HG02571 (cell line): Measurements from ENCODE around the gene GZMM.
"Not testable (repeated sequence)": the region's sequence is repeated elsewhere in the genome, so short reads cannot be mapped to it uniquely, and the experiment has no call there.

Experiments used
- ATAC-seq: cut with Tn5 transposase; IDR thresholded peaks from one replicate; pipeline ENCODE4 v1.9.1; 2021; ENCODE audit warnings: mild to moderate bottlenecking, moderate library complexity; ENCODE audit not compliant: unreplicated experiment

Gene GZMM

GRCh38 chr19:580274-580835 lies 36.5 kb downstream of the GZMM start:
- no peak for ATAC-seq

GRCh38 chr19:581399-582111 lies 37.7 kb downstream of the GZMM start:
- ATAC-seq, result no peak

- no peak for ATAC-seq
Observed at GRCh38 chr19:582497-583197, 38.8 kb downstream of the GZMM start.

- ATAC-seq, result no peak
Observed at GRCh38 chr19:583198-583967, 39.5 kb downstream of the GZMM start.

GRCh38 chr19:583968-584239 lies 40.1 kb downstream of the GZMM start:
- ATAC-seq, result no peak

GRCh38 chr19:584240-585001 lies 40.6 kb downstream of the GZMM start:
- ATAC-seq, result no peak

GRCh38 chr19:585146-585545 lies 41.3 kb downstream of the GZMM start:
- ATAC-seq, result not testable (repeated sequence)

- ATAC-seq, result no peak
Observed at GRCh38 chr19:585551-586110, 41.8 kb downstream of the GZMM start.

GRCh38 chr19:588093-588740 lies 44.4 kb downstream of the GZMM start:
- no peak for ATAC-seq

GRCh38 chr19:588741-589692 lies 45.2 kb downstream of the GZMM start:
- no peak for ATAC-seq

GRCh38 chr19:589693-590395 lies 46.0 kb downstream of the GZMM start, which contains the start of gene HCN2:
TSS of gene HCN2 (plus strand) at chr19:589881. CDS start at chr19:589946, 65 bp downstream.
- no peak for ATAC-seq

- no peak for ATAC-seq
Observed at GRCh38 chr19:590396-590745, 46.5 kb downstream of the GZMM start.

- ATAC-seq, result no peak
Observed at GRCh38 chr19:590750-591098, 46.9 kb downstream of the GZMM start.

- no peak for ATAC-seq
Observed at GRCh38 chr19:591099-591958, 47.5 kb downstream of the GZMM start.

GRCh38 chr19:592101-592500 lies 48.2 kb downstream of the GZMM start:
- no peak for ATAC-seq

GRCh38 chr19:593055-593454 lies 49.2 kb downstream of the GZMM start:
- no peak for ATAC-seq

- ATAC-seq, result no peak
Observed at GRCh38 chr19:593505-593904, 49.7 kb downstream of the GZMM start.
